GM21737 (cell line): ENCODE results near the gene SRP54.
"Not testable (repeated sequence)": the region's sequence is repeated elsewhere in the genome, so short reads cannot be mapped to it uniquely, and the experiment has no call there.

Source experiments
- ATAC-seq: cut with Tn5 transposase; IDR thresholded peaks from one replicate; pipeline ENCODE4 v1.9.1; 2021; ENCODE audit warnings: mild to moderate bottlenecking, moderate library complexity; ENCODE audit not compliant: unreplicated experiment

Gene SRP54

DNA sequence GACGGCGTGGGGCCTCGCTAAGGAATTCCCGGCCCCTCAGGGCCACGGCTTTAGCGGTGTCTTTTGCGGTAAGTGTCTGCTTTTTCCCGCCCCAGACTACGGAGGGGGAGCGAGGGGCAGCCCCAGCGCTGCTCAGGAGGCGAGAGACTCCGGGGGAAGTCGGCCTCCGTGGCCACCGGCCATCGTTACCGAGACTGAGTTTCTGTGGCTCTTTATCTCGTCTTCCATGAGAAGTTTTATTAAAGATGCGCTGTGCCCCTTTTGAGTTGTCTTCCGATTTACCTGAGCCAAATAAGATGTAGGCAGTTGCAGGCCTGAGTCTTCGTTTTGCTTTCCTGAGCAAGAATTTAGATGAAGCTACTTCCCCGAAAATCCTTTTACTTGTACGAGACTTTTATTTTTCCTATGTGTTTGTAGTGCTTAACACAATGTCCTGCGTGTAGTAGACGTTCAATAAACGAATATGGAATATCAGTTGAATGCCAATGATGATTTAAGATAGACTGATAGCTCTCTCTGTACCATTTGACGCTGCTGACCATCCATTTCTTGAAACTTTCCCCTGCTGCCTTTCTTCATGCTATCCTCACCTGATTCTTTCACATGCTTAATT is 462 bp downstream of the SRP54 start:
- peak; percentile 15 for ATAC-seq

- ATAC-seq, result no peak
Observed at GRCh38 chr14:34983786-34984185, 994 bp downstream of the SRP54 start.

GRCh38 chr14:34985740-34986139 is 2.9 kb downstream of the SRP54 start:
- no peak for ATAC-seq

DNA sequence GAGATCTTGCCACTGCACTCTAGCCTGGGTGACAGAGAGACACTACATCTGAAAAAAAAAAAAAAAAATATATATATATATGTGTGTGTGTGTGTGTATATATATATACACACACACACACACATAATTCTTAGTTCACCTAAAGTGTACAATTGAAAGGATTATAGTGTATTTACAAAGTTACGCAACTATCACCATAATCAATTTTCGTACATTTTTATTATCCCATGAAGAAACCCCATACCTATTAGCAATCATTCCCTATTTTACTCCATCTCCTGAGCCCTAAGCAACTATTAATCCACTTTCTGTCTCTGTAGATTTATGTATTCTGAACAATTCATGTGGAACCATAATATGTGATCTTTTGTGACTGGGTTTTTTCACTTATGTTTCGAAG is 4.4 kb downstream of the SRP54 start:
- ATAC-seq, result no peak

DNA sequence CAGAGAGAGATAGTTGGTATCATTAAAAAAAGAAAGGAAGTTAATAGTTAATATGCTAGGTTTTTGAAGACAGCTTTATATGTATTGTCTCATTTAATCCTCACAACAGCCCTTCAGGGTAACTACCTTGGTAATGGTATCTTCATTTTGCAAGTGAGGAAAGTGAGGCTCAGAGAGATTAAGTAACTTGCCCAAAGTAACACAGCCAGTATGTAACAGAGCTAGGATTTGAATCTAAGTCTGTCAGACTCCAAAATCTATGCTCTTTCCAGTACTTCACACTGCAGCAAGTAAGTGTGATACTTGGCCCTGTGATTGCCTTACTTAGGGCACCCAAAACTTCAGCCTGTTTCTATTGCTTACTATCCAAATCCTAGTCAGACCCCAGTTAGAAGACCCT is 7.0 kb downstream of the SRP54 start:
- no peak for ATAC-seq

DNA sequence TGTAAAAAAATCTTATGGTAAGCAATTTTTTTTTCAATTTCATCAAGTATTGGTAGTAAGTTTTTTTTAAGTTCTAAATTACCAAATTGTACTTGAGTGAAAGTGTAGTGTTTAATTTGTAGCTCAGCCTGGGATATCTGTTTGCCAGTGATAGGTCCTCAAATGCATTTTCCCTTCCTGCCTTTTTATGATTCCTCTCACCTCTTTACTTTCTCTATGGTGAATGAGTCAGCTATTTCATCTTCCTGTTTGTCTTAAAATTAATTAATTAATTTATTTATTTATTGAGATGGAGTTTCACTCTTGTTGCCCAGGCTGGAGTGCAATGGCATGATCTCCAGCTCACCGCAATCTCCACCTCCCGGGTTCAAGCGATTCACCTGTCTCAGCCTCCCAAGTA is 10.6 kb downstream of the SRP54 start:
- ATAC-seq, result no peak

DNA sequence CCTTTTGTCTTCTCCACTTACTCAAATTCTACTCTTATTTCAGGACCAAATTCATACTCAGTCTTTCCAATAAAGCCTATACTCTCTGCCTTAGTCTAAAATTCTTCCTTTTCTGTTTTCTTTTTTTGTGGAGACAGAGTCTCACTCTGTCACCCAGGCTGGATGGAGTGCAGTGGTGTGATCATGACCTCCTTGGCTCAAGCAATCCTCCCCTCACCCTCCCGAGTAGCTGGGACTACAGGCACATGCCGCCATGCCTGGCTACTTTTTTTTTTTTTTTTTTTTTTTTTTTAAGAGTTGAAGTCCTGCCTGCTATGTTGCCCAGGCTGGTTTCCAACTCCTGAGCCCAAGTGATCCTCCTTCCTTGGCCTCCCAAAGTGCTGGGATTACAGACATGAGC is 11.9 kb downstream of the SRP54 start:
- ATAC-seq, result no peak

DNA sequence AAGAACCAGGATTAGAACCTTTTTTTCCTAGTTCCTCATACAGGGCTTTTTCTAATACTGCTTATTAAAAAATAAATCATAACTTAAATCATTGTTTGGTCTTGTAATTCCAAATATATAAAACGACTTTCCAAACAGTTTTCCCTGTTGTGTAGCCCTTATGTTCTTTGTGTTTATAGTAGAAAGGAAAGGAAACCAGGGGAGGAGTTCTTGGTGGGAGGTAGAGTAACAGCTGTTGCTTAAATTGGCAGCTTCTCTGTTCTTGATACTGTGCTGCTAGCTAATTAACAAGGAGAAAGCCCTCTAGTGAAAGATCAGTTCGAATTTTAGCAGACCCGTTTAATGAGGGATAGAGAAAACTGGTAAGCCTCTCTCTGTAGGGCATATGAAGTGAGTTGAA is 15.0 kb downstream of the SRP54 start:
- ATAC-seq, result no peak

DNA sequence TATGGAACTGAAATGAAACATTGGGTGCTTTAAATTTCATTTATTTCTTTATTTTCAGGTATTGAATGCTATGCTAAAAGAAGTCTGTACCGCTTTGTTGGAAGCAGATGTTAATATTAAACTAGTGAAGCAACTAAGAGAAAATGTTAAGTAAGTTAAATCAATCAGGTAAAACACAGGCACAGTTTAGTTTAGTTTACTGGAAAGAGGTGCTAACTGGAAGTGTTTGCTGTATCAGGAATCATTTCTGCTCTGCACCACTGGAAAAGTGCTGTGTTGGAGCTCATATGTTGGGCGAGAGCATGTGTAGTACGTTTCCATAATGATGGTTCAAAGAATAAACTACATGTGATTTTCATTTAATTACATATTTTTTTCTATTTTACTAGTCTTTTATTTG is 16.7 kb downstream of the SRP54 start:
- ATAC-seq, result no peak

DNA sequence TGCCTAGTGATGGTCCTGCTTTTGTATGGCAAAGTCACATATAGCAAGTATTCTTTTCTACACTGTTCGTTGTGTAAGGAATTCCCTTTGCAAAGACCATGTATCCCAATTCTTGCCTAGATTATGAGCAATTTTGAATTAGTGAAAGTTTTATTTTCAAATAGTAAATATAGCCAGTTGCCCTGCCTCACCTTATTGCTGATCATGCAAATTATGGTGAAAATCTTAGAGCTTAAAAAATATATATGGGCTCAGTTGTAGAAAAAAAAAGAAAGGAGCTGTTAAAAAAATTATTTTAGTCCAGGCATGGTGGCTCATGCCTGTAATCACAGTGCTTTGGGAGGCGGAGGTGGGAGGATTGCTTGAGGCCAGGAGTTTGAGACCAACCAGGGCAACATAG is 18.8 kb downstream of the SRP54 start:
- ATAC-seq, result no peak

GRCh38 chr14:35004839-35005238 is 22.0 kb downstream of the SRP54 start:
- ATAC-seq, result no peak

GRCh38 chr14:35016568-35016967 is 33.8 kb downstream of the SRP54 start:
- no peak for ATAC-seq

- ATAC-seq, result no peak
Observed at GRCh38 chr14:35020713-35021112, 37.9 kb downstream of the SRP54 start.

DNA sequence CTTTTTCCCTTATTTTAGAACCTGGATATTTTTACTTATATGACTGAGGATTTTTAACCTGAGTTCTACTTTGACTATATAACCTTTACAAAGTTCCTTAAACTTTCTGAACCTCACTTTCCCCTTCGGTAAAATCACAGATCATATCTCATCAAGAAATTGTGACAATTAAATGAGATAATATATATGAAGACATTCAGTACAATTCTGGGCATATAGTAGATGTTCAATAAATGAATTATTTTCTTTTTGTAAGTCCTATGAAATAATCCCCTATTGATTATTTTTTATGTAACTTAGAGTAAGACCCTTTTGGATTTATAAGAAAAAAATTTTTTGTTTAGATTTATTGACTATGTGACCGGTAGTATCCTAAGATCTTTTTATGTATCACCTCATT is 45.6 kb downstream of the SRP54 start:
- ATAC-seq, result no peak

GRCh38 chr14:35032562-35032961 is 49.8 kb downstream of the SRP54 start:
- no peak for ATAC-seq

- ATAC-seq, result no peak
Observed at GRCh38 chr14:35034440-35034833, 51.6 kb downstream of the SRP54 start.

GRCh38 chr14:35034944-35035554 is 52.3 kb downstream of the SRP54 start:
- ATAC-seq, result not testable (repeated sequence)

DNA sequence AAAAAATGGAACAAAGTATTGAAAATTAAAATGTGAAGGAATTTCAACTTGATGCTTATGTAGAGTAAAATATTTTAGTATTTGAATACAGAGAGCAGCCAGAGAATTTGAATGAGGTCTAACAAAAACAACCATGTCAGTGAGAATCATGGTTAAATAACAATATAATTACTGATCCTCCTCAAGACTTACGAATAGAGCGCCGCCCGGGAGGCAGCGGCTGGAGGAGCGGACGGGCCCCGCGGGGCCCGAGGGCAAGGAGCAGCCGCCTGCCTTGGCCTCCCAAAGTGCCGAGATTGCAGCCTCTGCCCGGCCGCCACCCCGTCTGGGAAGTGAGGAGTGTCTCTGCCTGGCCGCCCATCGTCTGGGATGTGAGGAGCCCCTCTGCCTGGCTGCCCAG is 55.5 kb downstream of the SRP54 start:
- ATAC-seq, result not testable (repeated sequence)

- ATAC-seq, result no peak
Observed at GRCh38 chr14:35042632-35043031, 59.8 kb downstream of the SRP54 start.

DNA sequence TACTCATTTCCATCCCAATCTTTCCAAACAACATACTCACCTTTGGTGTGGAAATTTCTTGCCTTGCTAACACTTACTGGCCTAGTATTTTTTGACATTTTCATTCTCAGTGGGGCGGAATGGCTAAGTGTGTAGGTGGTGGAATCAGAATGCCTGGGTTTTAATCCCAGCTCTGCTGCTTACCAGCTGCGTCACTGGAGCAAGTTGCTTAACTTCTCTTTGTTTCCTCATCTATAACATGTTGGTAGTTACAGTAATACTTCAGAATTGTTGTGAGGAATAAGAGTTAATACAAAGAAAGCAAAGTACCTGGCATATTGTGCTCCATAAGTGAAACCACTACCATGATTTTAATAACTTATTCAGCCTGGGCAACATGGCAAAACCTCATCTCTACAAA is 60.3 kb downstream of the SRP54 start:
- no peak for ATAC-seq

DNA sequence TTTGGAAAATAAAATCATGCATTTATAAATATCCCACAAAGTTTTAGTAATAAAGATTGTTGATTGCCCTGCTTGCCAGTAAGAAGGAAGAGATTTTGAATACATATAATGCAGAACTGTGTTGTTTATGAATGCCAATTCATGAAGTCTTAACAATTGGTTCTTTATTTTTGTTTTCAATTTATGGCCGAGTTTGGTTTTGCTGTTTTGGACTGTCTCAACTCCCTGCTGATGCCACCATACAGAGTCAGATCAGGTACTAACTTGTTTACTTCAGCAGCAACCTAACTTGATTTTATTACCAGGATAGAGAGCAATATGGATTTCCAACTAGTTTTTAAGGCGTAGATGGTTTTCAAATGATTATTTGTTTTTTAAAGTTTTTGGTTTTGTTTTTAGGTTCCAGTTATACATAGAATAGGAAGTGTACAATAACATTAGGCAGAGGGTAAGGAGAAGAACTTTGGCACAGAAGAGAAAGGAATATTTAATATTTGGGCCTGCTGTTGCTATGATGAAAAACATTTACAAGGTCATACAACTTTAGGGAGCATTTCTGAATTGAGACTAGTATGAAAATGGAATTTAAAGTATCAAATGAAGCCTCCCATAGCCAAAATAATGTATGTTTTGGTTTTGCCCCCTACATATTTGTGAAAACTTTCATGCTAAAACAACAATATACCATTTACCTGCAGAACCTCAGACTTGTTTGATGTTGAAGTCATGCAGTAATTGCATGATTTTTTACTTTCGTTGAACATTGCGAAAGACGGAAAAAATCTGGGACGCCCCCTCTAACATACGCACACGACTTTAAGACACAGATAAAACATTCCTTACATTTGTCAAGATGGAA is 62.4 kb downstream of the SRP54 start:
- ATAC-seq, result no peak

- ATAC-seq, result no peak
Observed at GRCh38 chr14:35045798-35046047, 62.9 kb downstream of the SRP54 start.
